ENCODE results near the gene AHRR. TPM values are rescaled to one million over a fixed set of nuclear protein-coding genes. Genes with fewer than 3 reads are reported as not detected.
"Not testable (repeated sequence)": the region's sequence is repeated elsewhere in the genome, so short reads cannot be mapped to it uniquely, and the experiment has no call there.

The AHRR gene
- total and polyA plus RNA-seq, 9 of the 15 experiments (the other 6 are each of a cell fraction or from before 2014, with no cell fraction given), result 0.06 to 1.6 (median 0.75) TPM; not detected in 1

- H2AFZ ChIP-seq (ENCODE audit: low read depth, low read length), result peak overlapping the region; percentile 67
- peak overlapping the region; percentile 90 to 99 for H3K9ac ChIP-seq (ENCODE audit: insufficient read depth in 1 of 2, low read depth in 2 of 2, low read length in 2 of 2)
- H3K9me3 ChIP-seq (replicated peaks; ENCODE audit: control insufficient read depth, insufficient read depth, low read depth, low read length); CTCF ChIA-PET (ENCODE audit: low intra/inter-chr PET ratio); intact Hi-C loops (cut with micrococcal nuclease); DNase-seq (ENCODE audit: extremely low read depth in 1 of 4, low spot score in 3 of 4); FAIRE-seq; H4K20me1 ChIP-seq (replicated peaks; ENCODE audit: control insufficient read depth, insufficient read depth, low read length); BruUV-seq (replicated peaks); H3K27me3 ChIP-seq (ENCODE audit: control insufficient read depth in 2 of 2, insufficient read depth in 2 of 2, low read length in 2 of 2); H3K9me1 ChIP-seq (ENCODE audit: control insufficient read depth, insufficient read depth, low read length); TF ChIP-seq CEBPG (tag; conservative IDR thresholded peaks at IDR 0.05 in 1 of 2, IDR thresholded peaks at IDR 0.05 in 1 of 2): not testable (repeated sequence)
- POLR2A ChIA-PET, result interaction anchor here (0.9 to 2.0 kb wide), 4 partner anchors 9 to 142 kb away, joined by 3 to 8 read pairs (median 6); no protein-coding TSS in a partner anchor
- peak overlapping the region; percentile 87 for H3K27ac ChIP-seq (ENCODE audit: extremely low read depth, low read depth, low read length)
- peak; percentile 23 for ATAC-seq
- peaks cover 5 to 16% of the 10 kb centered on the region in 2 experiments; a peak in 4 of 5 replicates for H3K4me1 ChIP-seq (replicated peaks in 1 of 2; ENCODE audit: control insufficient read depth in 2 of 2, insufficient read depth in 2 of 2, low read length in 2 of 2)
- in situ Hi-C loops (cut with MboI), result loop anchor here (5.0 kb wide), 1 partner anchor 1361 kb away; no protein-coding TSS in a partner anchor
- H3K36me3 ChIP-seq (ENCODE audit: control insufficient read depth, insufficient read depth, low read length), result peaks cover 36% of the 10 kb centered on the region
- H3K4me2 ChIP-seq (ENCODE audit: insufficient read depth, low read length), result peak overlapping the region; percentile 90; the same call in 1 of the 2 replicates
- peak overlapping the region; percentile 96 for H3K4me3 ChIP-seq
- H3K79me2 ChIP-seq (ENCODE audit: control insufficient read depth, insufficient read depth, low read length), result peaks cover 45% of the 10 kb centered on the region
- TF ChIP-seq POLR2H (tag; IDR thresholded peaks at IDR 0.05; ENCODE audit: low read depth), result peak; percentile 8; the same call in 1 of the 2 replicates
- TF ChIP-seq GTF2E2 (tag; IDR thresholded peaks at IDR 0.05), result peak; percentile 7; the same call in 1 of the 2 replicates
- TF ChIP-seq CEBPG (CRISPR knock-in tag; IDR thresholded peaks at IDR 0.05), result 0 out of 2 replicates have a peak, but pooled peaks have one; percentile 0
- 0 out of 2 replicates have a peak, but pooled peaks have one; percentile 3 for TF ChIP-seq EP400 (IDR thresholded peaks at IDR 0.05)
- 0% methylated on average over 18 of the region's 41 CpGs for WGBS (ENCODE audit: insufficient coverage, low coverage, missing lambda C conversion rate)
Measured at GRCh38 chr5:271828-272167, 49.7 kb upstream of the AHRR start.
